ENCODE data around the gene DTNB.
A peak's percentile ranks its signal among the peaks of the same experiment; 100 is the strongest.
"Not testable (repeated sequence)": the region's sequence is repeated elsewhere in the genome, so short reads cannot be mapped to it uniquely, and the experiment has no call there.

The DTNB gene

DNA sequence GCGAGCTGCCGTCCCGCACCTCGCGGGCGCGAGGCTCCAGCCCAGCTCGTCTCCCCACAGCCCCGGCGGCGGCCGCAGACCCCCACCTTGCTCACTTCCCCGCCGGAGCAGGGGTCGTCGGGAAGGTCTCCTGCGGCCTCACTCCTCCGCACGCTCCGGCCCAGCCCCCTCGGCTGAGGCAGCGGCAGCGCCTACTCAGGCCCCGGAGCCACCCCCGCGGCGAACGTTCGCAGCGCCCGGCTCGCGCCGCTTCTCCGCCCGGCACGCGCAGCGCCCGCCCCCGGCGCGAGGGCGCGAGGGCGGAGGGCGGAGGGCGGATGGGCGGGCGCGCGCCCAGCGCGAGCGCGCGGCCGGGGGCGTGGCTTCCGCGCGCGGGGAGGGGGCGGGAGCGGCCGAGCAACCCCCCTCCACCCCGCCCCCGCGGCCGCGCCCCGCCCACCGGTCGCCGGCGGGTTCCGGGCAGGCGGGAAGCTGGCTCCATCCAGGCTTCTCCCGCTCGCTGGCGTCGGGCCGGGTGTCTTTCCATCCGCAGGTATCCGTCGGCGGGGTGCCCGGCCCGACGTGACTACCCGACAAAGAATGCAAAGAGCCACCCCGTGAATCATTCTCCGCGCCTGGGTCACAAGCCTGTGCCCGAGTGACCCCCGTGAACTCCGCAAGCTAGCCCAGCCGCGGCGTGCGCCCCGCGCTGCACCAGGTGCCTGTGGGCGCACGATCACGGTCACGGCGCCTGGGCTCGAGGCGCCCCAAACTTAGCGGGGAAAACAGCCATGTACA, at the start of gene DTNB:
Gene DTNB, minus strand, starts transcription at position 278 of the 777 bp plus-strand sequence. CDS start 20,917 bp downstream, outside the sequence.
- DNase-seq (ENCODE audit: low read depth in 2 of 2) = peak; percentile 74 to 76

- DNase-seq (ENCODE audit: low read depth in 2 of 2) = no peak
Measured at GRCh38 chr2:25722224-25722623, 48.8 kb upstream of the DTNB start.

- DNase-seq (ENCODE audit: low read depth in 2 of 2) = no peak
Measured at GRCh38 chr2:25720575-25720974, 47.2 kb upstream of the DTNB start.

- DNase-seq (ENCODE audit: low read depth in 2 of 2) = no peak
Measured at GRCh38 chr2:25714740-25715139, 41.4 kb upstream of the DTNB start.

DNA sequence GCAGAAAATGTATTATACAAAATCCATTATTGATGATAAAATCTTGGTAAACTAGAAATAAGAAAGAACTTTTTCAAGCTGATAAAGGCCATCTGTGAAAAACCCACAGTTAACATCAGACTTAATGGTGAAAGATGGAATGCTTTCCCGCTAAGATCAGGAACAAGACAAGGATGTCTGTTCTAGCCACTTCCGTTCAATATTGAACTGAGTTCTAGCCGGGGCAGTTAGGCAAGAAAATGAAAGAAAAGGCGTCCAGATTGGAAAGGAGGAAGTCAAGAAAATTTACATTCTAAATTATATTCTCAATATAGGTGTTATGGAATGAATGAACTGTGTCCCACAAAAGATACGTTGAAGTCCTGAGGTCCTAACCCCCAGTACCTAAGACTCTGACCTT, 39.1 kb upstream of the DTNB start:
- DNase-seq (ENCODE audit: low read depth in 2 of 2) = no peak

DNA sequence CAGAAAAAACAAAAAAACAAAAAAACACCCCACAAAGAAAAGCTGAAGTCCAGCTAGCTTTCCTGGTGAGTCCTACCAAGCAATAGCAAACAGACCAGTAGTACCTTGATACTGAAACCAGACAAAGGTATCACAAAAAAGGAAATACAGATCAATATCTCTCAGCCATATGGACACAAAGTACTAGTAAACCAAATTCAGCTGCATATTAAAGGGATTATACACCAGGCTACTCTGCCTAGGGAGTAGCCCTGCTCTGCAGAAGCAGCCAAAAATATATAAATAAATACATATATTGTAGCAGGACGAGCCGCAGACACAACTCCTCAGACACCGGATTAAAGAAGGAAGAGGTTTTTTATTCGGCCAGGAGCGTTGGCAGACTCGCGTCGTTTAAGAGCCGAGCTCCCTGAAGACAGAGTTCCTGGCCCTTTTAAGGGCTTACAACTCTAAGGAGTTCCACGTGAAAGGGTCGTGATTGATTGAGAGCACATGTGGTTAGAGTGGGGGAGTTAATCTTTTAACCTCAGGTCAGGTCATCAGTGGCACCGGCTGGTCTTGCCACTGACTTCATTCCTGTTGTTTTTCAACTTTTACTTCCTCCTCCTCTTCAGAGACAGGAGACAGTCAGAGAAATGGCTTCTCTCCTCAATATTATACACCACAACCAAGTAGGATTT, 38.4 kb upstream of the DTNB start:
- no peak for DNase-seq (ENCODE audit: low read depth in 2 of 2)

DNA sequence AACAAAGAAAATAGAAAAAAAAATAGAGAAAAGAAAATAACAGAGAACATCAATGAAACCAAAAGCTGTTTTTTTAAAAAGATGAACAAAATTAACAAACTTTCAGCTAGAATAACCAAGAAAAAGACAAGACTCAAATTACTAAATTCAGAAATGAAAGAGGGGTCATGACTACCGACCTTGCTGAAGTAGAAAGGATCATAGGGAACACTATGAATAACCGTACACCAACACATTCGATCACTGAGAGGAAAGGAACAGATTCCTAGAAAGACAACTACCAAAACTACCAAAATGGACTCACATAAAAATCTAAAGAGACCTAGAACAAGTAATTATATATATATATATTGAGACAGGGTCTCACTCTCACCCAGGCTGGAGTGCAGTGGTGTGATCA, 37.4 kb upstream of the DTNB start:
- DNase-seq (ENCODE audit: low read depth in 2 of 2) = no peak

DNA sequence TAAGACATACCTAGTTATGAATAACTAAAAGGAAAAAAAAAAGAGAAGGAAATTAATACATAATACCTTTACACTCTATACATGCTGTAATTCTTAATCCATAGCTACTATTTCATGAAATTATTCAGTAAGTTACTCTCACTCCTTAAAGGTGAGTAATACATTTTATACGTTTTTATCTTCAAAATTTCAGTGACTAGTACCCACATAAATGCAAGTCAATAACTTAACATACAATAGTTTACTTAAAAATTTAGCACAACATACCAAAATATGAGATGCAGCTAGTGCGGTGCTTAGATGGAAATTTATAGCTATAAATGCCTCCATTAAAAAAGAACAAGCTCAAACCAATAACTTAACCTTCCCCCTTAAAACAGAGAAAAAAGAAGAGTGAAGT, 36.0 kb upstream of the DTNB start:
- no peak for DNase-seq (ENCODE audit: low read depth in 2 of 2)

- DNase-seq (ENCODE audit: low read depth in 2 of 2) = no peak
Measured at GRCh38 chr2:25707927-25708590, 34.7 kb upstream of the DTNB start.

DNA sequence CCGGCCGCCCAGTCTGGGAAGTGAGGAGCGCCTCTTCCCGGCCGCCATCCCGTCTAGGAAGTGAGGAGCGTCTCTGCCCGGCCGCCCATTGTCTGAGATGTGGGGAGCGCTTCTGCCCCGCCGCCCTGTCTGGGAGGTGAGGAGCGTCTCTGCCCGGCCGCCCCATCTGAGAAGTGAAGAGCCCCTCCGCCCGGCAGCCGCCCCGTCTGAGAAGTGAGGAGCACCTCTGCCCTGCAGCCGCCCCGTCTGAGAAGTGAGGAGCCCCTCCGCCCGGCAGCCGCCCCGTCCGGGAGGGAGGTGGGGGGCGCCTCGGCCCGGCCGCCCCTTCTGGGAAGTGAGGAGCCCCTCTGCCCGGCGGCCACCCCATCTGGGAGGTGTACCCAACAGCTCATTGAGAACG, 32.2 kb upstream of the DTNB start:
- not testable (repeated sequence) for DNase-seq (ENCODE audit: low read depth in 2 of 2)

DNA sequence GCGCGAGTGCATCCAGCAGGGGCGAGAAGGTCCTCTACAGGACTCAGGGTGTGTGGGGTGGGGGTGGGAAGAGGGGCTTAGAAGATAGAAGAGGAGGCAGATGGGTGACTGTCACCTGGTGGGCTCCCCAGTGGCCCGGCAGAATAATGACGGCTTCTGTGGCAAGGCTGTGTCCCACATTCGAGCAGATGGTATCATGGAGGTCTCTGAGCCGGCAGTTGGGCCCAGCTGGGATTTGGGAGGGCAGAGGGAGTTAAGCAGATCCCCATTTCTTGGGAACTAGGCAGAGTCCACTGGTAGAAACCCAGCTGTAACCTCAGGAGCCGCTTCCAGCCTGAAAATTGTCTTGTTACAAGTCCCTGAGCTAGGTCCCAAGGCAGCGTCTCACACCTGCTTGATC, 28.4 kb upstream of the DTNB start:
- no peak for DNase-seq (ENCODE audit: low read depth in 2 of 2)

GRCh38 chr2:25700221-25700660, 26.9 kb upstream of the DTNB start:
- peak in 1 of 2 donors; percentile 25 for DNase-seq (ENCODE audit: low read depth in 2 of 2)

DNA sequence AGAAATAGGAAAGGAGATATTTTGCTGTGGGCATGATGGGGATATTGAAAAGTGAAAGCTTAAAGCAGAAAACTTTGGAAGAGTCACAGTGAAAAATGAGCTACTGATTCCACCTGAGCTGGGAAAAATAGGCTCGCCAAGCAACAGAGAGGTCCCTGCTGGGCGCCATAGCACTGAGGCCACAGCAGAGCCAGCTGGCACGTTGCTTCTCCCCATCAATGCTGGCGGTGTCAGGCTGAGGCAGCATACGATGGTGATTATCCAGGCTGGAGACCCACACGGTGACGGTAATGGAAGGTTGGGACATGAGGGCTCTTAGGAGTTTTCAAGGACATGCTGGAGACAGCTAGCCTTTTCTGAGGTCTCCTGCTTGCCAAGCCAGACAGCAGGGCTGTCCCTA, 25.8 kb upstream of the DTNB start:
- DNase-seq (ENCODE audit: low read depth in 2 of 2) = no peak

GRCh38 chr2:25698752-25699151, 25.4 kb upstream of the DTNB start:
- no peak for DNase-seq (ENCODE audit: low read depth in 2 of 2)

- no peak for DNase-seq (ENCODE audit: low read depth in 2 of 2)
Measured at GRCh38 chr2:25697559-25698341, 24.4 kb upstream of the DTNB start.

- no peak for DNase-seq (ENCODE audit: low read depth in 2 of 2)
Measured at GRCh38 chr2:25692737-25693445, 19.5 kb upstream of the DTNB start.

- no peak for DNase-seq (ENCODE audit: low read depth in 2 of 2)
Measured at GRCh38 chr2:25692143-25692542, 18.8 kb upstream of the DTNB start.

- DNase-seq (ENCODE audit: low read depth in 2 of 2) = no peak
Measured at GRCh38 chr2:25690058-25690457, 16.7 kb upstream of the DTNB start.

GRCh38 chr2:25688236-25688635, 14.9 kb upstream of the DTNB start:
- no peak for DNase-seq (ENCODE audit: low read depth in 2 of 2)

DNA sequence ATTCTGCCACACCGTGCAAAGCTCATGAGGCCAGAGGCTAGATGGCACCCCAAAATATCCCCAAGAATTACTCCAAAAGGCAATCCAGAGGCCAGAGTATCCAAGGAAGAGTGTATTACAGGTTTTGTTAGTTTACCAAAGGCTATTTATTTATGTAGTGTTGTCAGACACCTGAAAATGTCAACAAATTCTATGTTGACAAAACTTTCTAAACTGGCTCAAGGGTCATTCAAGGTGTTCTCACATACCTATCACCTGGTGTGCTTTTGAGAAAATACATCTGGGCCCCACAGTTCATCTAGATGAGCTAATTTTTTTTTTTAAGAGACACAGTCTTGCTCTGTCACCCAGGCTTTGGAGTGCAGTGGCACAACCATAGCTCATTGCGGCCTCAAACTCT, 12.4 kb upstream of the DTNB start:
- no peak for DNase-seq (ENCODE audit: low read depth in 2 of 2)
